Measurements from ENCODE around the gene JARID2.

DNA sequence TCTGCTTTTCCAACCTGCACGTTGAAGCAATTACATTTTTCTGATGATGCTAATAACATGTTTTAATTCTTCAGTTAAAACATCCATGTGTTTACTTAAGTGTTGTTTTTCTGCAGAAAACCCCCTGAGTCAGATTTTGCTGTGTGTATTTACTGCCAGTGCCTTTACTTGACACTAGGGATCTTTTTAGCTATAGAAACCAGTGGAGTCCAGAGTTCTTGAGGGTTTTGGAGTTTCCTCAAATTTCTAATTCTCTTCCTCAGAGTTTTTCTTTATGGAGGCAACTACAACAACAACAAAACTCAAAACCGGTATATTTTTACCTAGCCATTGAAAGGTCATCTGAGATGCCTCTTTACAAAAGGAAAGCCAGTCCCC lies 168.4 kb downstream of the JARID2 start:
- TF ChIP-seq, protein P1, sequence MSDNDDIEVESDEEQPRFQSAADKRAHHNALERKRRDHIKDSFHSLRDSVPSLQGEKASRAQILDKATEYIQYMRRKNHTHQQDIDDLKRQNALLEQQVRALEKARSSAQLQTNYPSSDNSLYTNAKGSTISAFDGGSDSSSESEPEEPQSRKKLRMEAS (IDR thresholded peaks at IDR 0.05; ENCODE audit: low read depth, low read length): no peak
- TF ChIP-seq, protein P2, sequence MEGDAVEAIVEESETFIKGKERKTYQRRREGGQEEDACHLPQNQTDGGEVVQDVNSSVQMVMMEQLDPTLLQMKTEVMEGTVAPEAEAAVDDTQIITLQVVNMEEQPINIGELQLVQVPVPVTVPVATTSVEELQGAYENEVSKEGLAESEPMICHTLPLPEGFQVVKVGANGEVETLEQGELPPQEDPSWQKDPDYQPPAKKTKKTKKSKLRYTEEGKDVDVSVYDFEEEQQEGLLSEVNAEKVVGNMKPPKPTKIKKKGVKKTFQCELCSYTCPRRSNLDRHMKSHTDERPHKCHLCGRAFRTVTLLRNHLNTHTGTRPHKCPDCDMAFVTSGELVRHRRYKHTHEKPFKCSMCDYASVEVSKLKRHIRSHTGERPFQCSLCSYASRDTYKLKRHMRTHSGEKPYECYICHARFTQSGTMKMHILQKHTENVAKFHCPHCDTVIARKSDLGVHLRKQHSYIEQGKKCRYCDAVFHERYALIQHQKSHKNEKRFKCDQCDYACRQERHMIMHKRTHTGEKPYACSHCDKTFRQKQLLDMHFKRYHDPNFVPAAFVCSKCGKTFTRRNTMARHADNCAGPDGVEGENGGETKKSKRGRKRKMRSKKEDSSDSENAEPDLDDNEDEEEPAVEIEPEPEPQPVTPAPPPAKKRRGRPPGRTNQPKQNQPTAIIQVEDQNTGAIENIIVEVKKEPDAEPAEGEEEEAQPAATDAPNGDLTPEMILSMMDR (IDR thresholded peaks at IDR 0.05; ENCODE audit: low read depth, low read length): no peak

Data from NB4 (cell line).